Measurements from ENCODE around the gene HINFP. TPM values are rescaled to one million over a fixed set of nuclear protein-coding genes. Genes with fewer than 3 reads are reported as not detected.

Gene HINFP
- total and polyA plus RNA-seq, 2 of the 8 experiments (the other 6 are each of a cell fraction or from before 2014, with no cell fraction given): 35.0 to 37.3 TPM

DNA sequence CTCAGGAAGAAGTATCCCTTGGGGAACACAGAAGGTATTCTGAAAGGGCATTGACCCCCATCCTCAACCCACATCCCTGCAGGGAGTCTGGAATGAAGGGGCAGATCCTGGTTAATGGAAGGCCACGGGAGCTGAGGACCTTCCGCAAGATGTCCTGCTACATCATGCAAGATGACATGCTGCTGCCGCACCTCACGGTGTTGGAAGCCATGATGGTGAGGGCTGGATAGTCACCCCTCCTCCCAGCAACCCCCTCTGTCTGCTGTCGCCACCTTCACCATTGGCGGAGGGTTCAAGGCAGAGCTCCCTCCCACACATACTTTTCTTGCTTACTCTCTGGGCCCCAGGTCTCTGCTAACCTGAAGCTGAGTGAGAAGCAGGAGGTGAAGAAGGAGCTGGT lies 32.8 kb downstream of the HINFP start (continued):
- no peak for TF ChIP-seq TBP (IDR thresholded peaks at IDR 0.05; ENCODE audit: low read depth, low read length)
- TF ChIP-seq, protein P1, sequence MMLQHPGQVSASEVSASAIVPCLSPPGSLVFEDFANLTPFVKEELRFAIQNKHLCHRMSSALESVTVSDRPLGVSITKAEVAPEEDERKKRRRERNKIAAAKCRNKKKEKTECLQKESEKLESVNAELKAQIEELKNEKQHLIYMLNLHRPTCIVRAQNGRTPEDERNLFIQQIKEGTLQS (IDR thresholded peaks at IDR 0.05; ENCODE audit: insufficient read depth, low read depth, low read length): no peak
- no peak for TF ChIP-seq POU5F1 (IDR thresholded peaks at IDR 0.05; ENCODE audit: low read depth, low read length)
- TF ChIP-seq, protein P2, sequence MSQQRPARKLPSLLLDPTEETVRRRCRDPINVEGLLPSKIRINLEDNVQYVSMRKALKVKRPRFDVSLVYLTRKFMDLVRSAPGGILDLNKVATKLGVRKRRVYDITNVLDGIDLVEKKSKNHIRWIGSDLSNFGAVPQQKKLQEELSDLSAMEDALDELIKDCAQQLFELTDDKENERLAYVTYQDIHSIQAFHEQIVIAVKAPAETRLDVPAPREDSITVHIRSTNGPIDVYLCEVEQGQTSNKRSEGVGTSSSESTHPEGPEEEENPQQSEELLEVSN (IDR thresholded peaks at IDR 0.05): no peak

Data from H1 (cell line).